ENCODE results near the gene GNB1.

DNA sequence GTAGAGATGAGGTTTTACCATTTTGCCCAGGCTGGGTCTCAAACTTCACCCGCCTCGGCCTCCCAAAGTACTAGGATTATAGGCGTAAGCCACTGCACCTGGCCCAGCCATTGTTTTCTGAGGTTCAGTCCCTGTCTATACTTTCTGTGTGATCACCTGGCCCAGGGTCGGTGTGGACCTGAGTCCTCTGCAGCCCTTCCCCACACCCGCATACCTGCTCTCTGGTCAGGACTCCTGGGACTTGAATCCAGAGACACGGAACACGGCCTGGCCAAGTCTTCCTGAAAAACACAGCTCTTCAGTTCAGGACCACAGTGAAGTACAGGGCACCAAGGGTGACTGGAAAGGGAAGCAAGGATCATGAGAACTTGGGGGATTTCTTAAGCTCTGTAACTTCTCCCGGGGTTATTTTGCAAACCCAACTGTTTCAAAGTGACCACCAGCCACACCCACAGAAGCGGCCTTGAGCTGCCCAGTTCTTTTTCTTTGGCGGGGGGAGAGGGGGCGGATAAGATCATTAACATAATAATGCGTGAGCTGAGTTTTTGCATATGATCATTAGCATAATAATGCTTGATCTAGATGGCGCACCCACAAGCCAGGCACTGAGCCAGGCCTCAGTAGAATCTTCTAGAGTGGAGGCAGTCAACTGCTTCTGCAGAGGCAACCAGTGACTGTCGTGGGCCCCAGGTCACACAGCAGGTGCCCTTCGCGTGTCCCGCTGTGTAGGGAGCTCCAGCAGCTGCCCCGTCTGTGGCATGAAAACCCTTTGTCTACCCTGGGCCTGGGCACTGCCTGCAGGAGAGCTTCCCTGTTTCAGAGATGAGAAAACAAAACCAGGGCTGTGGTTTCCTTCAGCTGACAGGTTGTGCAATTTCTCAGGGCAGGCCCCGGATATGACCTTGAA is 110.9 kb downstream of the GNB1 start:
- TF ChIP-seq NRF1 (IDR thresholded peaks at IDR 0.05; ENCODE audit: low read depth, low read length) (no peak), CHD2 (IDR thresholded peaks at IDR 0.05; ENCODE audit: low read length, partially characterized antibody) (no peak), RFX5 (IDR thresholded peaks at IDR 0.05; ENCODE audit: low read length) (no peak), FOXM1 (IDR thresholded peaks at IDR 0.05; ENCODE audit: low read depth) (no peak)
- TF ChIP-seq, protein P1, sequence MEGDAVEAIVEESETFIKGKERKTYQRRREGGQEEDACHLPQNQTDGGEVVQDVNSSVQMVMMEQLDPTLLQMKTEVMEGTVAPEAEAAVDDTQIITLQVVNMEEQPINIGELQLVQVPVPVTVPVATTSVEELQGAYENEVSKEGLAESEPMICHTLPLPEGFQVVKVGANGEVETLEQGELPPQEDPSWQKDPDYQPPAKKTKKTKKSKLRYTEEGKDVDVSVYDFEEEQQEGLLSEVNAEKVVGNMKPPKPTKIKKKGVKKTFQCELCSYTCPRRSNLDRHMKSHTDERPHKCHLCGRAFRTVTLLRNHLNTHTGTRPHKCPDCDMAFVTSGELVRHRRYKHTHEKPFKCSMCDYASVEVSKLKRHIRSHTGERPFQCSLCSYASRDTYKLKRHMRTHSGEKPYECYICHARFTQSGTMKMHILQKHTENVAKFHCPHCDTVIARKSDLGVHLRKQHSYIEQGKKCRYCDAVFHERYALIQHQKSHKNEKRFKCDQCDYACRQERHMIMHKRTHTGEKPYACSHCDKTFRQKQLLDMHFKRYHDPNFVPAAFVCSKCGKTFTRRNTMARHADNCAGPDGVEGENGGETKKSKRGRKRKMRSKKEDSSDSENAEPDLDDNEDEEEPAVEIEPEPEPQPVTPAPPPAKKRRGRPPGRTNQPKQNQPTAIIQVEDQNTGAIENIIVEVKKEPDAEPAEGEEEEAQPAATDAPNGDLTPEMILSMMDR (IDR thresholded peaks at IDR 0.05) = no peak
